HUES6 (cell line): Measurements from ENCODE around the gene DHRS4.
A peak's percentile ranks its signal among the peaks of the same experiment; 100 is the strongest.
"Not testable (repeated sequence)": the region's sequence is repeated elsewhere in the genome, so short reads cannot be mapped to it uniquely, and the experiment has no call there.

Source experiments
- H3K27ac ChIP-seq: 2 replicates; pipeline ENCODE4 v1.7.0; 2013; ENCODE audit warnings: low read depth, mild to moderate bottlenecking, low read length, inconsistent platforms
- H3K27me3 ChIP-seq: 2 replicates; pipeline ENCODE4 v1.6.1; 2013; ENCODE audit warnings: low read length; ENCODE audit not compliant: control insufficient read depth, insufficient read depth
- H3K36me3 ChIP-seq: 2 replicates; pipeline ENCODE4 v1.6.1; 2013; ENCODE audit warnings: low read length; ENCODE audit not compliant: control insufficient read depth, insufficient read depth
- H3K4me1 ChIP-seq: 2 replicates; pipeline ENCODE4 v1.6.1; 2013; ENCODE audit warnings: low read length; ENCODE audit not compliant: control insufficient read depth, insufficient read depth
- H3K4me3 ChIP-seq: 2 replicates; pipeline ENCODE4 v1.5.1; 2013; ENCODE audit warnings: low read depth, low read length
- H3K9ac ChIP-seq: one replicate; pipeline ENCODE4 v1.6.1; 2013; ENCODE audit warnings: mild to moderate bottlenecking, low read length
- H3K9me3 ChIP-seq: 2 replicates; pipeline ENCODE4 v1.6.1; 2013; ENCODE audit warnings: low read depth, low read length; ENCODE audit not compliant: control insufficient read depth, insufficient read depth

Gene DHRS4

DNA sequence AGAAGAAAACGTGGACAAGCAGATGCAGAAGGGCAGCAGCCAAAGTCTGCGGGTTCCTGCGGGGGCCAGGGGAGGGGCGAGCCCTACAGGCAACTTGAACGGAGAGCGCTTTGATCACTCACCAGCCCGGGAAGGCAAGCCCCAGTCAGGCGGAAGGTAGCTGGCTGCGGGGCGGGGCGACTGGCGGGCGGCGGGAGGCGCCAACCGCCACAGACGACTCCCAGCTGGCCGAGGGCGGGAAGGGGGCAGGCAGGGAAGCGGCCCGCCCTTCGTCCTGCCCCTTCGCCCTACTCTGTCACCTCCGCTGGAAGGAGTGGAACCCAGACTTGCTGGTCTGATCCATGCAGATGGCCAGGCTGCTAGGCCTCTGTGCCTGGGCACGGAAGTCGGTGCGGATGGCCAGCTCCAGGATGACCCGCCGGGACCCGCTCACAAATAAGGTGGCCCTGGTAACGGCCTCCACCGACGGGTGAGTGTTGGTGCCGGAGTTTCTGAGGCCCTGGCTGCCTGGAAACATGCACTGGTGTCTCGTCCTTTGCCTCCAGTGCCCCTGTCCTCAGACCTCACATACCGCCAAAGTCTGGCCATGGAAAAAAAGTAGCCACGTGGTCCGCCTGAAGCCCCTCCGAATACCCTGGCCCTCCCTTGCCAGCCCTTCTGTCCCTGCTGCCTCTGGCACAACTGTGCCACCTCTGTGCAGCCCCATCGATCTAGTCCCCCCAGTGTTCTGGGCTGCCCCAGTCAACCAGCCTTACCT is 35.2 kb downstream of the DHRS4 start, which contains the start of gene DHRS4L2:
TSS of gene DHRS4L2 (plus strand) at position 323 of the 757 bp plus-strand sequence. CDS start at position 342, 19 bp downstream.
- not testable (repeated sequence) for H3K27ac ChIP-seq, H3K4me1 ChIP-seq, H3K9me3 ChIP-seq, H3K27me3 ChIP-seq, H3K36me3 ChIP-seq
- H3K9ac ChIP-seq, result peak within 1 kb of the TSS; percentile 51
- H3K4me3 ChIP-seq, result peak within 1 kb of the TSS; percentile 60

DNA sequence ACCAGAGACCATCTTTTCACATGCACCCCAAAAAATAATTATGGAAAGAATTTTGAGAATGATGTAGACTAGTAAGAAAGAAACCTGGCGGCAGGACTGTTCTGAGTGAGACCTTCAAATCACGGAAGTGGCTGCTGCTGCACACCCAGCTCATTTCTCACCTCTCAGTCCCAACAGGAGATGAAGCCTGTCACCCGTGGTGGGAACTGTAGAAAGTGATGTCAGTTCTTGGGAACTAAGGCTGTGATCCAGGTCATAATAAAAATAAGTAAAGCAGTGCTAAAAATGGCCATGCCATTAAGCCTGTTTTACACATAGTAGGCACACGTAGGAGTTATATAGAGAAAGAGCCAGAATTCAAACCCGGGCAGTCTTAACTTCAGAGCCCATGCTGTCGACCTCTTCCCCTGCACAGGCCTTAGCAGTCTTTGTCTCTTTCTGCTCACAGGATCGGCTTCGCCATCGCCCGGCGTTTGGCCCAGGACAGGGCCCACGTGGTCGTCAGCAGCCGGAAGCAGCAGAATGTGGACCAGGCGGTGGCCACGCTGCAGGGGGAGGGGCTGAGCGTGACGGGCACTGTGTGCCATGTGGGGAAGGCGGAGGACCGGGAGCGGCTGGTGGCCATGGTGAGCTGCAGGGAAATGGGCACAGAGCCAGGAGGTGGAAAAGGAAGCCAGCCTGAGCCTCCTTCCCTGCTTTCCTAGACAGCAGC is 36.3 kb downstream of the DHRS4 start:
- H3K36me3 ChIP-seq, H3K4me1 ChIP-seq, H3K9ac ChIP-seq, H3K27ac ChIP-seq, H3K27me3 ChIP-seq, H3K4me3 ChIP-seq, H3K9me3 ChIP-seq: not testable (repeated sequence)

DNA sequence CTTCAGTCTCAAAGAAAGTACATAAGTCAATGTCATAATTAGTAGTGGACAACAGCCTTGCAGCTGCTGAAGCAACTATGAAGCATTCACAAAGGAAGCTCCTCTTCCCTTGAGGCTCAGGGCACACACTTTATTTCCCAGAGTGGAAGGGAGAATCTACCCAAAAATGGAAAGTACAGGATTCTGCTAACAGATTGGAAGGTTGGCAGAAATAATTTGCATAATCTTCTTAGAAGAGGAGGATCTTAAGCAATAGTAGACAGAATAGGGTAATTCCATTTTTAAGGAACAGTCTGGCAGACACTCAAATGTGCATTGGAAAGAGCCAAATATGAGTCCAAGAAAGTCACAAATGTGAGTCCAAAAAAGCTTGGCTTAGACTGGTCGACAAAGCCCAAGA is 37.4 kb downstream of the DHRS4 start:
- not testable (repeated sequence) for H3K9me3 ChIP-seq, H3K4me3 ChIP-seq, H3K36me3 ChIP-seq, H3K4me1 ChIP-seq, H3K9ac ChIP-seq, H3K27ac ChIP-seq, H3K27me3 ChIP-seq

DNA sequence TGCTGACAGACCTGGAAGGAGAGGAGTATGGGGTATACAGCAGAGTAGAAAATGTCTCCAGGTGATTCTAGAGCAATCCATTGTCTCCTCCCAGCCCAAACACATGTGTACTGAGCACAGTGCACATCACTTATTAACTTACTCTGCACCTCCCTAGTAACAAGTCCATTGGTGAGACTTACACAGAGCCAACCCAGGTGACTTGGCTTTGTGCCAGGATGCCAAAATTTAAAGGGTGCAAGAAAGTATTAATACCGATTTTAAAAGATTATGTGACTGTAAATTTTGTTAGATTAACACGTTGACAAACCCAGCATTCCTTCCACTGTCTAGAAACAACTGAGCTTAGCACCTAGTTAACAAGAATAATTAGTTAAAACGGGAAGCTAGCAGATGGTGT is 39.5 kb downstream of the DHRS4 start:
- H3K9ac ChIP-seq, H3K4me3 ChIP-seq, H3K36me3 ChIP-seq, H3K27ac ChIP-seq, H3K4me1 ChIP-seq, H3K27me3 ChIP-seq, H3K9me3 ChIP-seq: not testable (repeated sequence)

DNA sequence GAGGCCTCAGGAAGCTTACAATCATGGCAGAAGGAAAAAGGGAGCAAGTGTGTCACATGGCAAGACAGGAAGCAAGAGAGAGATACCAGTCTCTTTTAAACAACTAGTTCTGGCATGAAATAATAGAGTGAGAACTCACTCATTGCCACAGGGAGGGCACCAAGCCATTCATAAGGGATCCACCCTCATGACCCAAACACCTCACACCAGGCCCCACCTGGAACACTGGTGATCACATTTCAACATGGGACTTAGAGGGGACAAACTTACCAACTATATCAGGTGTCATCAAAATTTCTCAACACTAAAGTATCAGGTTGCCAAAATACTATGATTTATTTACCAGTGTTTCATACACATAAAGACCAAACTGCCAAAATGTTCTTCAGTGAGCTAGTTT is 42.4 kb downstream of the DHRS4 start:
- not testable (repeated sequence) for H3K36me3 ChIP-seq, H3K27me3 ChIP-seq, H3K27ac ChIP-seq, H3K4me1 ChIP-seq, H3K9me3 ChIP-seq, H3K9ac ChIP-seq, H3K4me3 ChIP-seq

DNA sequence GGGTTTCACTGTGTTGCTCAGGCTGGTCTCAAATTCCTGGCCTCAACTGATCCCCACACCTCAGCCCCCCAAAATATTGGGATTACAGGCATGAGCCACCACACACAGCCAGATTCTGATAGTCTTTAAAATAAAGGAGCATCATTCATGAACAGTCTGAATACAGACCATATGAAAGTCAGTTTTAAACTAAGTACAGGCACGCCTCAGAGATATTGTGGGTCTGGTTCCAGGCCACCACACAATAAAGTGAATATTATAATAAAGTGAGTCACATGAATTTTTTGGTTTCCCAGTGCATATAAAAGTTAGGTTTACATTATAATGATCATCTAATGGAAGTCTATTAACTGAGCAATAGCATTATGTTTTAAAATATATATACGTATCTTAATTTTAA is 43.3 kb downstream of the DHRS4 start:
- not testable (repeated sequence) for H3K9me3 ChIP-seq, H3K9ac ChIP-seq, H3K27me3 ChIP-seq, H3K27ac ChIP-seq, H3K4me3 ChIP-seq, H3K4me1 ChIP-seq, H3K36me3 ChIP-seq

DNA sequence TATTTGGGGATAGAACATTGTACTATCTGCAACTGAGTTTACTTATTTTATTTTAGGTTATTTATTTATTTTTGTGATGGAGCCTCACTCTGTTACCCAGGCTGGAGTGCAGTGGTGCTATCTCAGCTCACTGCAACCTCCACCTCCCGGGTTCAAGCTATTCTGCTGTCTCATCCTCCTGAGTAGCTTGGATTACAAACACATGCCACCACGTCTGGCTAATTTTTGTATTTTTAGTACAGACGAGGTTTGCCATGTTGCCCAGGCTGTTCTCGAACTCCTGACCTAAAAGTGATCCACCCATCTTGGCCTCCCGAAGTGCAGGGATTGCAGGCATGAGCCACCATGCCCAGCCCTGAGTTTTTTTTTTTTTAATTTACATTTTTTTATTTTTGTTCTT is 46.1 kb downstream of the DHRS4 start:
- H3K27me3 ChIP-seq, H3K27ac ChIP-seq, H3K9me3 ChIP-seq, H3K9ac ChIP-seq, H3K4me3 ChIP-seq, H3K4me1 ChIP-seq, H3K36me3 ChIP-seq: not testable (repeated sequence)

DNA sequence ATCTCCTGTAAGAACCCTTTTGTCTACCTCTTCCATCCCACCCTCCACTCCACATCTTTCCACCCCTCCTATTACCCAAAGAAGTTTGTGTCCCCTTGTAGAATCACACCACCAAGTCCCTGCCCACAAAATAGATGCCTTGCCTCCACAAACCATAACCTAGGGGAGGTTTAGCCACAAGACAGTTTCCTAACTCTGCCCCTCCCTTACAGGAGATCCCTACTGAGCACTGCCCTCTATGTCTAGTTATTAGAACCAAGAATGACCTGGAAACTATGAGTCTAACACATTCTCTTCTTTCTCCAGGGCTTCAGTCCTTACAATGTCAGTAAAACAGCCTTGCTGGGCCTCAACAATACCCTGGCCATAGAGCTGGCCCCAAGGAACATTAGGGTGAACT is 47.5 kb downstream of the DHRS4 start:
- H3K9ac ChIP-seq, H3K27me3 ChIP-seq, H3K4me3 ChIP-seq, H3K9me3 ChIP-seq, H3K36me3 ChIP-seq, H3K4me1 ChIP-seq, H3K27ac ChIP-seq: not testable (repeated sequence)

DNA sequence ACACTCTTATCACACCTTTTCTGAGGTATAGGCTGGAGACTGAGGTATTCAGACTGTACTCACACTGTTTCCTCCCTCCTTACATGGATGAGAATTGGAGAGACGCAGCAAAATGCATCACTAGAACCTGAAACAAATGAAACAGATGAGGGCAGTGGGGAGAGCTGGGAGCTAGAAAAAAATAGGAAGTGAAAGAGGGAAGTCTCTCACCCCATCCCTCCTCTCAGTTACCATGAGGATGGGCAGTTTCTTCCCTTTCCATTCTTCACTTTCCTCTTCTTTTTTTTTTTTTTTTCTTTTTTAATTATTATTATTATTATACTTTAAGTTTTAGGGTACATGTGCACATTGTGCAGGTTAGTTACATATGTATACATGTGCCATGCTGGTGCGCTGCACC is 48.1 kb downstream of the DHRS4 start:
- not testable (repeated sequence) for H3K4me3 ChIP-seq, H3K27ac ChIP-seq, H3K9ac ChIP-seq, H3K4me1 ChIP-seq, H3K36me3 ChIP-seq, H3K27me3 ChIP-seq, H3K9me3 ChIP-seq

DNA sequence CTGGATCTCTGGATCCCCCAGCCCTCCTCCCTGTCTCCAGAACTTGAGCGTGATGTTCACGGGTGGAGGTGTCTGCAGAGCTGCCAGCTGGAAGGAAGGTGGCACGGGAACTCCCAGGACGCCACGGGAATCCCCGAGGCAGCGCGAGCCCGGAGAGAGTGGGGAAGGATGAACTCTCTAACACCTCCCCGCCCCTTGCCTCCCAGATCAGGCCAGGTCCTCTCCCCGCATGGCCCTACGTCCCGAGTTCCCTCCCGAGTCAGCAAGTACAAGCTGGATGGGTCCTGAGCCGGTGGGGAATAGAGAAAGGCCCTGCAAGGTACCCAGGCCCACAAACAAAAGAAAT is 52.9 kb downstream of the DHRS4 start:
- H3K27ac ChIP-seq, H3K27me3 ChIP-seq, H3K36me3 ChIP-seq, H3K9me3 ChIP-seq, H3K4me1 ChIP-seq, H3K9ac ChIP-seq: not testable (repeated sequence)
- H3K4me3 ChIP-seq, result peak overlapping the region; percentile 50

DNA sequence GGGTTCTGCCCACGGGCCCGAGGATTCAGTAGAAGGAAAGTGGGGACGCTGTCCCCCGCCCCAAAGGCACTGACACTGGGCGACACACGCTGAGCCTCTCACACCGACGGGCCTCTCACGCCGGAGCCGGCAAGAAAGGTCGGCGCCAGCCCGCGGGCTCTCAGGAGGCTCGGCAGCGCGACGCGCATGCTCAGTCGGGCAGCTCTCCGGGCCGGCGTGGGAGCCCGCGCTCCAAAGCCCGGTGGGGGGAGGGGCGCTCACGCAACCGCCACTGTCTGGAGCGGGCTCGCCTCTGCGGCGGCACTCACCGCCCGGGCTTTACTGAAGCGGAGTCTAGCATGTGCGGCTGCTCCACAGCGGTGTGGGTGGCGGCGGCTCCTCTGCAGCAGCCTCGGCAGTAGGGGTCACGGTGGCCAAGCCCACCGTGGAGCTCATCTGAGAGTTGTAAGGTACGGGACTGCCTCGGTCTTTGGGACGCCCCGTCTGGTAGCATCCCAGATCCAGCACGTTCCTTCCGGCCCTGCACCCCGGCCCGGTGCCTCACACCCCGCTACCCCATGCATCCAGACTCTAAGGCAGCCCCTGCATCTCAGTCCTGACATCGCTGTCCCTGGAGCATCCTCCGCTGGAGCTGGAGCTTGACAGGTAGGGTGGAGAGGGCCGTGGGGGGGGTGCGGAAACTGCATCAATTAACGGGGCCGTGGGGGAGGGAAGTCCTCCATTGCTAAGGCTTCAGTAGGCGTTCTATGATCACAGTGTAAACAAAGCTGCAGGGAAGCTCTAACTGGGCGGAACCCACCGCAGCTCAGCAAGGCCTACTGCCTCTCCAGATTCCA is 53.5 kb downstream of the DHRS4 start:
- H3K9ac ChIP-seq, H3K27me3 ChIP-seq, H3K9me3 ChIP-seq, H3K4me1 ChIP-seq, H3K36me3 ChIP-seq, H3K27ac ChIP-seq: not testable (repeated sequence)
- peak overlapping the region; percentile 50 for H3K4me3 ChIP-seq
